Activated CD4-positive, alpha-beta memory T cell treated with anti-CD3 and anti-CD28 coated beads for 36 hours (primary cell): ENCODE measurements around the gene PHKA2. TPM values are rescaled to one million over a fixed set of nuclear protein-coding genes. Genes with fewer than 3 reads are reported as not detected.
A peak's percentile ranks its signal among the peaks of the same experiment; 100 is the strongest.

Experiments
- CTCF ChIA-PET: fragments of 350-600 bp; sonication (Branson Sonifier 250); formaldehyde crosslinking; loops from one replicate; lab custom pipeline; 2021; ENCODE audit warnings: antibody characterized with exemption, inconsistent platforms; lab: Charles Lee
- POLR2A ChIA-PET: fragments of 350-600 bp; sonication (Branson Sonifier 250); formaldehyde crosslinking; loops from one replicate; lab custom pipeline; 2021; ENCODE audit warnings: antibody characterized with exemption; lab: Charles Lee
- DNase-seq: peaks from one replicate; pipeline ENCODE4 v3.0.0-alpha.2; 2020
- H3K27ac Mint-ChIP-seq: one replicate; pipeline ENCODE4 v1.8.0; 2021; ENCODE audit warnings: mixed read lengths
- H3K27me3 Mint-ChIP-seq: one replicate; pipeline ENCODE4 v1.8.0; 2021; ENCODE audit warnings: mixed read lengths
- H3K36me3 Mint-ChIP-seq: one replicate; pipeline ENCODE4 v1.8.0; 2021; ENCODE audit warnings: mixed read lengths
- H3K4me1 Mint-ChIP-seq: one replicate; pipeline ENCODE4 v1.8.0; 2021; ENCODE audit warnings: low read depth, mixed read lengths
- H3K4me3 Mint-ChIP-seq: one replicate; pipeline ENCODE4 v1.8.0; 2021; ENCODE audit warnings: mild to moderate bottlenecking, mixed read lengths
- H3K9me3 Mint-ChIP-seq: one replicate; pipeline ENCODE4 v1.8.0; 2021; ENCODE audit warnings: mixed read lengths
- intact Hi-C: fragments of 100-400 bp; cut with micrococcal nuclease; formaldehyde crosslinking; loops from one replicate; pipeline ENCODE4 v1.15.1; 2023
- total RNA-seq, 2 experiments: library from RNA; stranded (reverse); gene quantifications; one replicate each; pipeline ENCODE4 v1.2.3, GENCODE V29; 2021

Gene PHKA2
- total RNA-seq, 2 experiments from 2014 or later: 22.7 to 23.6 TPM

- Mint-ChIP-seq H3K27ac (peak overlapping the region; percentile 89), H3K4me1 (peaks cover 20% of the 10 kb centered on the region), H3K9me3 (no peaks in the 10 kb centered on the region), H3K27me3 (no peaks in the 10 kb centered on the region), H3K36me3 (no peaks in the 10 kb centered on the region), H3K4me3 (peak overlapping the region; percentile 81)
- DNase-seq: peak; percentile 10
- ChIA-PET POLR2A (no interaction called here), CTCF (interaction anchor here (0.9 kb wide), 1 partner anchor 10 kb away, joined by 3 read pairs; no protein-coding TSS in a partner anchor)
- intact Hi-C loops: loop anchor here (5.0 kb wide), 2 partner anchors 213 to 458 kb away; partner anchors contain the start of genes CDKL5 and RS1
Observed at GRCh38 chrX:18885328-18886004, 98.4 kb downstream of the PHKA2 start.

- POLR2A ChIA-PET: no interaction called here
- CTCF ChIA-PET: no interaction called here
- intact Hi-C loops: loop anchor here (5.0 kb wide), 2 partner anchors 213 to 458 kb away; partner anchors contain the start of genes CDKL5 and RS1
Observed at GRCh38 chrX:18884916-18885315, 99.0 kb downstream of the PHKA2 start.

DNA sequence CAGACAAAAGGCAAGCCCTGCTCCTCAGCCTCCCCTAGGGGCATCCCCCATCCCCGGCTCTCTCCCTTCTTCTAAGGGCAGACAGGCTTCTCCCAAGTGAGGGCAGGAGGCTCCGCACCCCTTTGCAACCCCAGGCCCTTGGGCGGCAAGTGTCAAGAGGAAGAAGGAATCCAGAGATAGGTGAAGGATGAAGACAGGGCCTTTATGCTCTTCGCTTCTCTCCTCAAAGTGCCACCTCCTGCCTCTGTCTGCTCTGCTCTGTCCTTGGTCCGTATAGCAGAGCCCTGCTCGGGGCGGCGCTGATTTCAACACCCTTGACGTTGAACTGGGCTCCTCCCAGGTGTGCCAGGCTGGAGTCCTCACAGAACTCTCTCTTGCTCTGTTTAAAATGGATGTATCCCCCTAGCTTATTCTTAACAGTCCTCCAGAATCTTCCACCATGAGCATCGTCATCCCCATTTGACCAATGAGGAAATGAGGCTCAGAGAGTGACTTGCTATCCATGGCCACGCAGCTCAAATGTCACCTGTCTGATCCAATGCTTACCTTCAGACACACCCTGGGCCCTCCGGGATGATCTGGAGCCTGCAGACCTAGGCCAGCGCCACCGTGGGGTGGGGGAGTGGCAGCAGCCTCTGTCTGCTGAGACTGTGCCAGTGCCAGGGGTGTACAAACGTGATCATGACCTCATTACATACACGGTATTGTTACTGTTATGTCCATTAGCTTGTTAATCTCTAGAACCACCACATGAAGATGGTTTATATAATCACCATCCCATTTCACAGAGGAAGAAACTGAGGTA is 99.8 kb downstream of the PHKA2 start:
- POLR2A ChIA-PET: no interaction called here
- Mint-ChIP-seq H3K27ac (no peak overlapping the region), H3K9me3 (no peaks in the 10 kb centered on the region), H3K4me1 (peaks cover 20% of the 10 kb centered on the region), H3K4me3 (no peak overlapping the region), H3K27me3 (no peaks in the 10 kb centered on the region), H3K36me3 (no peaks in the 10 kb centered on the region)
- CTCF ChIA-PET: no interaction called here
- DNase-seq: no peak
- intact Hi-C loops: no loop called here

More at GRCh38 chrX:18884916-18885315, 99.0 kb downstream of the PHKA2 start:
- H3K4me1 Mint-ChIP-seq: peaks cover 20% of the 10 kb centered on the region
- H3K36me3 Mint-ChIP-seq: no peaks in the 10 kb centered on the region
- H3K9me3 Mint-ChIP-seq: no peaks in the 10 kb centered on the region
- H3K4me3 Mint-ChIP-seq: no peak overlapping the region
- DNase-seq: no peak
- peak overlapping the region; percentile 89 for H3K27ac Mint-ChIP-seq
- H3K27me3 Mint-ChIP-seq: no peaks in the 10 kb centered on the region

DNA sequence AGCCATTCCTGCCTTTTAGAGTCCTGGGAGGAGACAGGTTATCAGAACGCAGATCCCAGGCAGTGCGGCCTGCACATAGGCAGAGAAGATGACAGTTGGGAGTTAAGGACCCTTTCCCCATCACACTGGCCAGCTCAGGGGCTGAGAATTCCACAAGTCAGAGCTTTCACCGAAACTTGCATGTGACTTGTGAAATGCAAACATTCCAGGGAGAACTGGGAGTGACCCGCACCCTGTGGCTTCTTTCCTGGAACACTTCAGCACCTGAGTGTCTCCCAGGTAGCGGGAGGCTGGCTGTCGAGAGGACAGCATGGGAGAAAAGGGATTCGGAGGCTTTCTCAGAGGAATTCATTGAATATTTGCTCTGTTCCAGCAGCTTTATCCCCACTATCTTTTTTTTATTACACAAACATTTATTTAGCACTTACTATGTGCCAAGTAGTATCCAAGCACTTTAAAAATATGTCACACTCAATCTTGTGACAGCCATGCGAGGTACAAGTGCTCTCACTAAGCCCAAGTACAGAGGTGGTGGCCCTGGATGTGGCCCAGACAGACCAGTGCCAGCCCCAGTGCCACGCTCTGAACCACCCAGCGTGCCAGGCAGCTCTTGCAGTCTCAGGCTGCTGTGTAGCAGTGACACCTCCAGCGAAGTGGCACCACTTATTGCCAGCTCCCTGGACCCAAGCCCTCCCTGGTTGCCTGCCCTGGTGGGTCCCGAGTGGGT is 100.5 kb downstream of the PHKA2 start:
- Mint-ChIP-seq H3K36me3 (no peaks in the 10 kb centered on the region), H3K27me3 (no peaks in the 10 kb centered on the region), H3K27ac (no peak overlapping the region), H3K9me3 (no peaks in the 10 kb centered on the region), H3K4me3 (no peak overlapping the region), H3K4me1 (peaks cover 20% of the 10 kb centered on the region)
- CTCF ChIA-PET: no interaction called here
- POLR2A ChIA-PET: no interaction called here
- DNase-seq: no peak
- intact Hi-C loops: no loop called here

- no peaks in the 10 kb centered on the region for H3K36me3 Mint-ChIP-seq
- CTCF ChIA-PET: no interaction called here
- no peaks in the 10 kb centered on the region for H3K4me1 Mint-ChIP-seq
- H3K9me3 Mint-ChIP-seq: no peaks in the 10 kb centered on the region
- no peak for DNase-seq
- H3K4me3 Mint-ChIP-seq: no peak overlapping the region
- POLR2A ChIA-PET: no interaction called here
- peaks cover 6% of the 10 kb centered on the region for H3K27me3 Mint-ChIP-seq
- intact Hi-C loops: no loop called here
- no peak overlapping the region for H3K27ac Mint-ChIP-seq
Observed at GRCh38 chrX:18879144-18879543, 104.8 kb downstream of the PHKA2 start.

DNA sequence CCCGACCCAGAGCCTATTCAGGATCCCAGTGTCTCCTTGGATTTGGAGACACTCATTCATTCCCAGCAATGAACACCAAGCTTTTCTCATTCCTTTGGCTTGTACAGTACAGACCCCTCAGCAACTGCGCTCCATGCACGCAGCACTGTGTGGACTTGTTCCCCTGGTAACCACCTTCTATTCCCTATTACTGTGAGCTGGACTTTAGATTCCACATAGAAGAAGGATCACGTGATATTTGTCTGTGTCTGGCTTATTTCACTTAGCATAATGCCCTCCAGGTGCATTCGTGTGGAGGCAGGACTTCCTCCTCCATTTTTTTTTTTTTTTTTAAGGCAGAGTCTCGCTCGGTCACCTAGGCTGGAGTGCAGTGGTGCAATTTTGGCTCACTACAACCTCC is 106.4 kb downstream of the PHKA2 start:
- intact Hi-C loops: no loop called here
- POLR2A ChIA-PET: no interaction called here
- no peak for DNase-seq
- CTCF ChIA-PET: no interaction called here
- H3K27ac Mint-ChIP-seq: no peak overlapping the region
- H3K36me3 Mint-ChIP-seq: no peaks in the 10 kb centered on the region
- peaks cover 6% of the 10 kb centered on the region for H3K27me3 Mint-ChIP-seq
- no peaks in the 10 kb centered on the region for H3K9me3 Mint-ChIP-seq
- peaks cover 2% of the 10 kb centered on the region for H3K4me1 Mint-ChIP-seq
- no peak overlapping the region for H3K4me3 Mint-ChIP-seq

DNA sequence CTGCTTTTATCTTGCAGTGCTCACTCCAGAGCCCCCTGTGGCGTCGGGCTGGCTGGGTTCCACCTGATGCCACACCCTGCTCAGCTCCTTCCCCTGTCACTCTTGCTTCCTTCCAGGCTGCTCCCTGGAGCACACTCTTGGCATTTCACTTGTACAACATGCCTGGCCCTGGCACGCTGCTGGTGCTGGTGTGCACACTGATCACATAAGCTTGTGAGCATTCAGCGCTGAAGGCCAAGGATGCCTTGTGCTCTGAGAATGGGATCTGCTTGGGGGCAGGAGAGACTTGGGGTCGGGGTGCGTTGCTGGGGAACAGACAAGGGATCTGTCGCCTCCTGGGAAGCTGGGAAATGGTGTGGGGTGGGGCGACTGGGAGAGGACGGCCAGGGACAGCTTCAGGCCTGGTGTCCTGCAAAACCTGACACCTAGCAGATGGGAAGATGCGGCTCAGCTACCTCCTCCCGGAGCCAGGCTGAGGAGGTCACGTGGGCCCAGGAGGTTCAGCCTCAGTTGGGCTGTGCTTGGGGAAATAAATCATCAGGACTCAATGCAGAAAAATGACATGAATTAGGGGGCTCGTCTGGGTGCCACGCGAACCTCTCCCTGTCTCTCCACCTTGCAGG is 108.5 kb downstream of the PHKA2 start:
- ChIA-PET CTCF (interaction anchor here (0.5 to 0.9 kb wide), 2 partner anchors 11 to 62 kb away, joined by 3 read pairs; no protein-coding TSS in a partner anchor), POLR2A (no interaction called here)
- Mint-ChIP-seq H3K9me3 (no peaks in the 10 kb centered on the region), H3K27me3 (peaks cover 6% of the 10 kb centered on the region), H3K4me3 (no peak overlapping the region), H3K27ac (no peak overlapping the region), H3K36me3 (no peaks in the 10 kb centered on the region), H3K4me1 (peaks cover 2% of the 10 kb centered on the region)
- no peak for DNase-seq
- intact Hi-C loops: no loop called here

DNA sequence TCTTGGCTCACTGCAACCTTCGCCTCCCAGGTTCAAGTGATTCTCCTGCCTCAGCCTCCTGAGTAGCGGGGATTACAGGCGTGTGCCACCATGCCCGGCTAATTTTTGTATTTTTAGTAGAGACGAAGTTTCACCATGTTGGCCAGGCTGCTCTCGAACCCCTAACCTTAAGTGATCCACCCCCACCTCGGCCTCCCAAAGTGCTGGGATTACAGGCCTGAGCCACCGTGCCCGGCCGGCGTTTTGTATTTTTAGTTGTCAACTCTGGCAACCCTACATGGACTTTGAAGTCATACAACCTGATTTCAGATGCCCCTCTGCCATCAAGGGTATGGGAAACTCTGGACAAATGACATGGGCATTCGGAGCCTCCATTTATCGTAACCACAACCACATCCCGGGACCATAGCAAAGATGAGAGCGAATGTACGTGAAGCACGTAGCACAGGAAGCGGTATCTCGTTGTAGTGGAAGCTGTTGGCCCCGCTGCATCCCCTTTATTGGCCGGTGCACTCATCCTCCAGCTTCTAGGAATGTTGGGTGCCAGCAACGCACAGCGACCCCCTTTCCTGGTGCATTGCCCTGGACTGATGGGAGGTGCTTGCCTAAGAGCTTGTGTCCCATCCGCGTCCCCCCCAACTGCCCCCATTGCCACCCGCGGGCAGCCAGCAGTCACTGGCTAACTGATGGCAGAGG is 109.2 kb downstream of the PHKA2 start:
- Mint-ChIP-seq H3K27ac (no peak overlapping the region), H3K36me3 (no peaks in the 10 kb centered on the region), H3K4me1 (peaks cover 2% of the 10 kb centered on the region), H3K4me3 (no peak overlapping the region), H3K9me3 (no peaks in the 10 kb centered on the region), H3K27me3 (peaks cover 6% of the 10 kb centered on the region)
- no peak for DNase-seq
- ChIA-PET POLR2A (no interaction called here), CTCF (no interaction called here)
- intact Hi-C loops: no loop called here

- intact Hi-C loops: no loop called here
- no peak for DNase-seq
- Mint-ChIP-seq H3K4me1 (peaks cover 2% of the 10 kb centered on the region), H3K36me3 (no peaks in the 10 kb centered on the region), H3K4me3 (no peak overlapping the region), H3K27me3 (peaks cover 6% of the 10 kb centered on the region), H3K9me3 (no peaks in the 10 kb centered on the region), H3K27ac (no peak overlapping the region)
- ChIA-PET CTCF (interaction anchor here (0.9 kb wide), 1 partner anchor 13 kb away, joined by 3 read pairs; no protein-coding TSS in a partner anchor), POLR2A (no interaction called here)
Observed at GRCh38 chrX:18873836-18874235, 110.1 kb downstream of the PHKA2 start.

DNA sequence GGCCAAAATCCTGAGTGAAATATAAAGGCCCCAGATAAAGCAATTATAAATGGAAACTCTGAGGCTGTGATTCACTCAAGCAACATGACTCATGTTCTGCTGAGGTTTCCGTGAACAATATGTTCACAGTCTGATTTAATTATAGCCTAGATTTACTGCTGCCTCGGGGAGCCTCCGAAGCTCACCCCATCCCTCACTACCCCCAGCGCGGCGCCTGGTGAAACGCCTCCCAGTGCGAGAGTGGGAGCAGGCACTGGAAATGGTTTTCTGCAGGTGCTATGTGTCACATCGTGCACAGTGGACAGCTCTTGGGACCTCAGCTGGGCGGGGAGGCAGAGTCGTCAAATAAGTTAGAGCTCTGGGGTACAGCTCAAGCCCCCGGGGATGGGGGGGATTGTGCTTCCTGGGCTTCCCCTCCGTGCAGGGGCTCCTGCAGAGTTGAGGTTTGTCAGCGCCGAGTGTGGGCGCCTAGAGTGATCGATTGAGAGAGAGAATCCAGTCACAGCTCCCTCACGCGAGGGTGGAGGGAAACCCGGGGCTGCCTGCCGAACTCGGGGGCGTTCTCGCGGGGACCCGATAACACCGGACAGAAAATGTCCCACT is 110.6 kb downstream of the PHKA2 start:
- H3K36me3 Mint-ChIP-seq: no peaks in the 10 kb centered on the region
- no peak overlapping the region for H3K4me3 Mint-ChIP-seq
- intact Hi-C loops: no loop called here
- peaks cover 2% of the 10 kb centered on the region for H3K4me1 Mint-ChIP-seq
- DNase-seq: peak; percentile 25
- H3K27me3 Mint-ChIP-seq: peaks cover 6% of the 10 kb centered on the region
- no peak overlapping the region for H3K27ac Mint-ChIP-seq
- CTCF ChIA-PET: interaction anchor here (0.9 kb wide), 1 partner anchor 13 kb away, joined by 3 read pairs; no protein-coding TSS in a partner anchor
- POLR2A ChIA-PET: no interaction called here
- H3K9me3 Mint-ChIP-seq: no peaks in the 10 kb centered on the region

- no peak overlapping the region for H3K27ac Mint-ChIP-seq
- intact Hi-C loops: no loop called here
- no peak for DNase-seq
Observed at GRCh38 chrX:18872621-18873020, 111.3 kb downstream of the PHKA2 start.

More at GRCh38 chrX:18872621-18873020, 111.3 kb downstream of the PHKA2 start:
- Mint-ChIP-seq H3K4me1 (peaks cover 2% of the 10 kb centered on the region), H3K27me3 (peaks cover 6% of the 10 kb centered on the region), H3K4me3 (no peak overlapping the region), H3K36me3 (no peaks in the 10 kb centered on the region), H3K9me3 (no peaks in the 10 kb centered on the region)
- POLR2A ChIA-PET: no interaction called here
- CTCF ChIA-PET: no interaction called here
